Stimulated activated CD8-positive, alpha-beta memory T cell treated with anti-CD3 and anti-CD28 coated beads, Interleukin-4, amount 100 ng/mL, for 1 hour (primary cell): ENCODE measurements around the gene STAT5A.
"Not testable (repeated sequence)": the region's sequence is repeated elsewhere in the genome, so short reads cannot be mapped to it uniquely, and the experiment has no call there.

ENCODE experiments used
- DNase-seq, 2 donors: peaks; one replicate each; pipeline ENCODE4 v3.0.0-alpha.2; 2020; ENCODE audit warnings: low read depth in 2 of 2, low spot score in 1 of 2

Gene STAT5A

DNA sequence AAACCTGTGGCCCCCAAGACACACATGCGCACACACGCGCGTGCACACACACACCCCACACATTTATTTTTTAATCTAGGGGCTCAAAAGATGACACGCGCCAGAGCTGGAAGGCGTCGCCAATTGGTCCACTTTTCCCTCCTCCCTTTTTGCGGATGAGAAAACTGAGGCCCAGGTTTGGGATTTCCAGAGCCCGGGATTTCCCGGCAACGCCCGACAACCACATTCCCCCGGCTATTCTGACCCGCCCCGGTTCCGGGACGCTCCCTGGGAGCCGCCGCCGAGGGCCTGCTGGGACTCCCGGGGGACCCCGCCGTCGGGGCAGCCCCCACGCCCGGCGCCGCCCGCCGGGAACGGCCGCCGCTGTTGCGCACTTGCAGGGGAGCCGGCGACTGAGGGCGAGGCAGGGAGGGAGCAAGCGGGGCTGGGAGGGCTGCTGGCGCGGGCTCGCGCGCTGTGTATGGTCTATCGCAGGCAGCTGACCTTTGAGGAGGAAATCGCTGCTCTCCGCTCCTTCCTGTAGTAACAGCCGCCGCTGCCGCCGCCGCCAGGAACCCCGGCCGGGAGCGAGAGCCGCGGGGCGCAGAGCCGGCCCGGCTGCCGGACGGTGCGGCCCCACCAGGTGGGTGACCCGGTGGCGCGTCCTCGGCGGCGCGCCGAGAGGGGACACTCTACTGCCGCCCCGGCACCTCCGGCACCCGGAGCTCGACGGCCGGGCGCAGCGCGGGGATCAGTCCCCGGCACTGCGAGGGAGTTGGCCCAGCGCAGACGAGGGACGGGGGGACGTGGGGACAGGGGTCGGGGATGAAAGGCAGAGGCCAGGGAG lies at the start of gene STAT5A:
Gene STAT5A (plus strand): TSS at position 522 of the 826 bp plus-strand sequence. CDS start 914 bp downstream, outside the sequence.
- DNase-seq, result peak in 1 of 2 donors; percentile 64

DNA sequence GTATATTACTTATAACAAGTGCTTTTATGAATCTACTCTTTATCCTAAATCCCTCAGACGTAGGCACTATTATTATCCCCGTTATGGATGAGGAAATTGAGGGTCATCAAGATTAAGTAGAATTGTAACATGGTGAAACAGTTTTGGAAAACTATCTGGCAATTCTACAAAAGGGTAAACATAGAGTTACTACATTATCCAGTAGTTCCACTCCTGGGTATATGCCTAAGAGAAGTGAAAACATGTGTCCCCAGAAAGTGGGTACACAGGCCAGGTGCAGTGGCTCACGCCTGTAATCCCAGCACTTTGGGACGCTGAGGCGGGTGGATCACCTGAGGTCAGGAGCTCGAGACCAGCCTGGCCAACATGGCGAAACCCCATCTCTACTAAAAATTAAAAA lies 48.7 kb upstream of the STAT5A start:
- not testable (repeated sequence) for DNase-seq

DNA sequence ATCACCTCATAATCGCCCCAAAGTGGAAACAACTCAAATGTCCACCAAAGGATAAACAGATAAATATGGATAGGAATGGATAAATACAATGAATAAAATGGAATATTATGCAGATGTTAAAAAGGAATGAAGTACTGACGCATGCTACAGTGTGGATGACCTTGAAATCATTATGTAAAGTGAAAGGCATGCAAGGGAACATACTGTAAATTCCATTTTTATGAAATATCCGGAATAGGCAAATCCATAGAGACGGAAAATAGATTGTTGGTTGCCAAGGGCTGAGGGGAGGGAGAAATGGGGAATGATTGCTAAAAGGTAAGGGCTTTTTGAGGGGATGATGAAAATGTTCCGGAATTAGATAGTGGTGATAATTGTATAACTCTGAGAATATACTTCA lies 48.1 kb upstream of the STAT5A start:
- DNase-seq, result no peak

DNA sequence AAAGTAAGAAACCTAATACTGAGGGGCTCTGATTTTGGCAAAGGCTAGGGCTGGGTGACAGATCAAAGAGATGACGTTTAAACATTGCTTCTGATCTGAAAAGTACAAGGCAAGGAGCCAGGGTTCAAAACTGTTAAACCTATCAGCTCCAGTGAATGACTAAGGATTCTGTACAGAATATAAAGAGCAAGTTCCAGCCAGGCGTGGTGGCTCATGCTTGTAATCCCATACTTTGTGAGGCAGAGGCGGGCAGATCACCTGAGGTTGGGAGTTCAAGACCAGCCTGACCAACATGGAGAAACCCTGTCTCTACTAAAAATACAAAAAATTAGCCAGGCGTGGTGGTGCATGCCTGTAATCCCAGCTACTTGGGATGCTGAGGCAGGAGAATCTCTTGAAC lies 47.4 kb upstream of the STAT5A start:
- not testable (repeated sequence) for DNase-seq

DNA sequence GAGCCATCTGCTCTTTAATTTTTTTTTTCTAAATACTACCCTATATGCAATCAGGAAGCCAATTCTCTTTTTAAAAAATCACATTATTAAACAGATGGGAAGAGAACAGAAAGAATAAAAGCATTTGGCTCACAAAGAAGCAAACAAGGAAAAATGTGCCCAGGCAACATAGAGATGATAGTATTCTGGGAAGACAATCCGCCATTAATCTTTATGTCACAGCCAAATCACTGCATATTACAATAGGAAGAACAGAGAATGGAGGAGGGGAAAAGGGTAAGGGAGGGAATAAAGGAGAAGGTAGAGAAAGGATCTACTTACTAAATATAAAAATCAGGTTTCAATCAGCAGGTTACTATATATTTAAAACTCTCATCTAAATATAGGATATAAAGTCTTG lies 46.4 kb upstream of the STAT5A start:
- no peak for DNase-seq

DNA sequence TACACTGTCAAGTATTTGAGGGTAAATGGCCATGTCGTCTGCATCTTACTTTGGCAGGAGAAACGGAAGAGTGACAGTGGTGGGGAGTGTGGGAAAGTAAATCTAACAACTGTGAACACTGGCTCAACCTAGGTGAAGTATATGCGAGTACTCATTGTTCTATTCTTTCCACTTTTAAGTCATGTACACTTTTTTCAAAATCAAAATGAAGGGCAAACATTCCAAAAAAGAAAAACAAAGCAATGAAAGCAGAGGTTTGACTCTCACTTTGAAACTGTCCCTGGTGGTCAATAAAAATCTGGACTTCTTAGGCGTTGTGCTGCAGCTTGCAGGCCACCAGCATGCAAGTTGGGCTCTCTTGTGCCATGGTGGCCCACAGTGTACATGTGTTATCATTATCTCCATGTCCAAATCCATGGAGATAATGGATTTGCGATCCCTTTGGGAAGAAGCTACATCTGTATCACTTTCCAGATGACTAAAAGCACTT lies 44.8 kb upstream of the STAT5A start:
- DNase-seq, result no peak

DNA sequence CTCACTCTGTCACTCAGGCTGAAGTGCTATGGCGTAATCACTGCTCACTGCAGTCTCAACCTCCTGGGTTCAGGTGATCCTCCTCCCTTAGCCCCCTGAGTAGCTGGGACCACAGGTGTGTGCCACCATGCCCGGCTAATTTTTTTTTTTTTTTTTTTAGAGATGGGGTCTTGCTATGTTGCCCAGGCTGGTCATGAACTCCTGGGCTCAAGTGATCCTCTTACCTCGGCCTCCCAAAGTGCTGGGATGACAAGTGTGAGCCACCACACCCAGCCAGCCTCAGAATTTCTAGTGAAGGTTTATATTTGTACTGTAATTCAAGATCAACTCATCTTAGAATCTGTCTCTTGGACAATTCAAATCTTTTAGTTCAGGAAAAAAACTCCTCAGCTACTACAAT lies 44.2 kb upstream of the STAT5A start:
- not testable (repeated sequence) for DNase-seq

DNA sequence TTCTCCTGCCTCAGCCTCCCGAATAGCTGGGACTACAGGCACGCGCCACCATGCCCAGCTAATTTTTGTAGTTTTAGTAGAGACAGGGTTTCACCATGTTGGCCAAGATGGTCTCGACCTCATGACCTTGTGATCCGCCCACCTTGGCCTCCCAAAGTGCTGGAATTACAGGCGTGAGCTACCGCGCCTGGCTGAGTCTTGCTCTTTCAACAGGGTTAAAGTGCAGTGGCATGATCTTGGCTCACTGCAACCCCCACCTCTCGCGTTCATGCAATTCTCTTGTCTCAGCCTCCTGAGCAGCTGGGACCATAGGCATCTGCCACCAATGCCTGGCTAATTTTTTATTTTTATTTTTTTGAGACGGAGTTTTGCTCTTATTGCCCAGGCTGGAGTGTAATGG lies 43.1 kb upstream of the STAT5A start:
- DNase-seq, result not testable (repeated sequence)

DNA sequence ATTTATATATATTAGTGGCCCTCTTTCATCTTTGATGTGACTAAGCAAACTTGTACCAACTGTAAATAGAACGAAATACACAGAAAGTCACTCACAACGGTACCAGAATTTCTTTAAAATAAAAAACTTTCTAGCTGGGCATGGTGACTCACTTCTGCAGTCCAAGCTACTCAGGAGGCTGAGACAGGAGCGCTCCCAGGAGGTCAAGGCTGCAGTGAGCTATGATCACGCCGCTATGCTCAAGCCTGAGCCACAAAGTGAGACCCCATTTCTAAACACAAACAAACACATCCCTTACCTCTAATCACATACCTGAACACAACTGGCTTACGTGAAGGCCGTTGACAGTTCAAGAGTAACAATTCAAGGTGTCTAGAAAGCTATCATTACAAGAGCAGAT lies 41.8 kb upstream of the STAT5A start:
- DNase-seq, result no peak

DNA sequence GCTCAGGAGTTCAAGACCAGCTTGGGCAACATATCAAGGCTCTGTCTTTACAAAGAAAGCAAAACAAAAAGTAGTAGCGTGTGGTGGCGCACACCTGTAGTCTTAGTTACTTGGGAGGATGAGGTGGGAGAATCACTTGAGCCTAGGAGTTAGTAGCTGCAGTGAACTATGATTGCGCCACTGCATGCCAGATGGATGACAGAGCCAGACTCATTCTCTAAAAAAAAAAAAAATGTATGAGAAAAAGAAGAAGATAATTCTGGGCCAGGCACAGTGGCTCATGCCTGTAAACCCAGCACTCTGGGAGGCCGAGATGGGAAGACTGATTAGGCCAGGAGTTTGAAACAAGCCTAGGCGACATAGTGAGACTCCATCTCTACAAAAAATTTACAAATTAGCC lies 40.6 kb upstream of the STAT5A start:
- no peak for DNase-seq

DNA sequence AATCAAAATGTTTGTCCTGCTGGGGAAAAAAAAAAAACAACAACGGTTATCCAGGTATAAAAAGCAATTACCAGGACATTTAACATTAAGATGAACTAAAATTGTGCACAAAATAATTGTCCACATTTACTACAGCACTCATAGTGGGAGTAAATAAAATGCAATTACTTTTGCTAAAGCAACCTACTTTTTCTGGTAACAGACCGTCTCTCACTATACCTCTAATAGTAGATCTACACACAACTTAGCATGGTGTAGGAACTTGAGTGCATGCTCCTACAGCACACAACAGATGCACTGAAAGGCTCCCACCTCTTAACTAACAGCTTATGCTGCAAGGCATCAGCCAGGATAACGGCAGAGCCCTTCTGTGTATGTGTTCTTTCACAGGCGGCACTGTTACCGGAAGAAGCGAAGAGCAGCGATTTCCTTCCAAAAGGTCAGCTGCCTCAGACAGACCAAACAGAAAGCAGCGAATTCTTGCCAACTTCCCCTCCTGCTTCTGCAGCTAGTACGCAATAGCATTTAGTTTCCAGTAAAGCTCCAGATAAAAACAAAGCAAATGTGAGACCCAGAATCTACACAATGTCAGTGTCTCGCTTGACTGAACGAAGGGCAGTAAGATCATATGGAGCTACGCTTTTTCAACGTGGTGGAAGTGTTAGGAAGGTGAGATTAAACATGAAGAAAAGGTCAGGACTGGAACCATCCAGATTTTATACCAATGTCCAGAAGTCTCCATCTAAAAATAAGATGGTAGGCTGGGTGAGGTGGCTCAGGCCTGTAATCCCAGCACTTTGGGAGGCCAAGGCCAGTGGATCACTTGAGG lies 39.7 kb upstream of the STAT5A start:
- DNase-seq, result peak; percentile 42 to 53

DNA sequence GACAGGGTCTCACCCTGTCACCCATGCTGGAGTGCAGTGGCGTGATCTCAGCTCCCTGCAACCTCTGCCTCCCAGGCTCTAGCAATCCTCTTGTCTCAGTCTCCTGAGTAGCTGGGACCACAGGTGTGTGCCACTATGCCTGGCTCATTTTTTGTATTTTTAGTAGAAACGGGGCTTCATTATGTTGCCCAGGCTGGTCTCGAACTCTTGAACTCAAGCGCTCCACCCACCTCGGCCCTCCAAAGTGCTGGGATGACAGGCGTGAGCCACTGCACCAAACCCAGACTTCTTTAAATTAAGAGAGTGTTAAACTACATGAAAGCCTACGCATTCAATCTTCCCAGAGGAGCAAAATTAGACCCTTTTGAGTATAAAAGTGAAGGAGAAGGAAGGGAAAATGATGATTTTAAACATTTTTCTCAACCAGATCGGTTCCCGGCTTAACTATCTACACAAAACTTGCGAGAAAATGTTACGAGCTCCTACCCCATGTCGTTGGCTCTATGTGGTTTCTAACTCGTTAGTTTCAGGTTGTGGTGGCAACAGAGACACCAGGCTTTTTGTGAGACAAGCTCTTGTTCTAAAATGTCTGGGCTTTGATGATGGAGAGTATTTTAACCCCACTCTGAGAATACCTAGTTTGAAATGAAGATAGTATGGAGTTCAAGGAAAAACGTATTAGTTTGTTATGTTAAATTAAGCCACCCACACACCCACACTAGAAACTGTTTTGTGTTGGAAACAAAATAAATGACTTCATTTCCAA lies 38.4 kb upstream of the STAT5A start:
- no peak for DNase-seq

DNA sequence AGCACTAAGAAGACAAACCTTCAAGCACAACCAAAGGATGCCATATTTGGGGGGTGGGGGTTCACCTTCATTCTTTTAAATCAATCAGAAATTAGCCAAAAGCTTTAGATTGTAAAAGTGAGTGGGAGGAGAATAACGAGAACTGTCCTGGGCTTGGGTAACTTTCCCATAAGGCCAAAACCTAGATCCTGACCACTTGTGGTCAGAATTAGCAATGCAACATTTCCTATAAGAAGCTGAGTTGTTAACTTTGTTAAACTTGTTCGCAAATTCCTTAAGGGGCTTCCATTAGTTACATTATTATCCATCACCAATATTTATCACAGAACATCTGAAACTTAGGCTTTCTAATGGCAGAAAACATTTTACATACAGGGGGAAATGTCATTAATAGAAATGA lies 37.2 kb upstream of the STAT5A start:
- no peak for DNase-seq

DNA sequence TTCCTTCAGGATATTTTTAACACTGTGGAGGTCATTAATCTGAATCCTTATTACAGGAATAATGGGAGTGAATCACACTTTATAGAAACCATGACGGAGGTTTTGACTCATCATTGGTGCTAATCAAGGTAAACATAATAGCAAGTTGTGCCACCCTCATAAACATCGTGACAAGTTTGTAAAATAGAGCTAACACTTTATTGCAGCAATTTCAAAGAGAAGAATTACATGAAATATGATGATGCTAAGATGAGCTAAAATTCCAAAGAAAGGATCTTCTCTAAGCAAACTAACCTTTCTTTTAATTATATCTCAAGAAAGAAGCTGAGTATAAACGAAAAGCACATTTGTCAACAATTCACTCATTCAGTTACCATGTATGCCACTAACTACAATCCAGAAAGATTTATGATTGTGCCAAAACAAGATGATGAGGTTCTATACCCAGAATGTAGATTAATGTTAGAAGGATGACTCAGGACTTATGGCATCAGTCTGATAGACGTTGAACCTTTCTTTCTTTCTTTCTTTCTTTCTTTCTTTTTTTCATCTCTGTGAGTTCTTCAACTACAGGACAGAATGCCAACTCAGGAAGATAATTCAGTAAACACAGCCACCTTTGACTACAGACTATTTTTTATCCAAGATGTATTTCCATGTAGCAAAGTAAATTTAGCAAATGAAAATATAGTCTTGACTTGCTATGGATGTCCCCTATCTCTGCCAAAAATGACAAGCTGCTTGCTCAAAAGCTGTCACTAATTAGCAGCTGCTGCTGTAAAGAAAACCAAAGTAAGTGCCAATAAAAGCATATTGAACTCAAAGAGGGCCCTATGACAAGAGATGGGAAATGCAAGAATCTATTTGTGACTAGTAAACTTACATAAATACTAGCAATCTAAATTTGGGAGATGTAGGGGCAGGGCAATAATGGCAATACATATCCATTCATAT lies 35.4 kb upstream of the STAT5A start:
- no peak for DNase-seq

DNA sequence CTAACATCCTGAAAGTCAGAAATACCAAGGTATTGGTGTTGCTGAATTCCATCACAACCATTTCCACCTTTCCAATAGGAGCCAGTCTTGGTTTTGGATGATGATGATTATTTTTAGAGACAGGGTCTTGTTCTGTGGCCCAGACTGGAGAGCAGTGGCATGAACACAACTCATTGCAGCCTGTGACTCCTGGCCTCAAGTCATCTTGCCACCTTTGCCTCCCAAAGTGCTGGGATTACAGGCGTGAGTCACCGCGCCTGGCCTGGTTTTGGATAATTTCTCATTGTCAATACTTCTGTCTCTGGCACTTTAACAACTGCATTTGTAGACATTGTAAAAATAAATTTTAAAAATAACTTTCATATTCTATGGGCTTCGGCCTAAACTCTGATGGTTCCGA lies 34.7 kb upstream of the STAT5A start:
- no peak for DNase-seq

DNA sequence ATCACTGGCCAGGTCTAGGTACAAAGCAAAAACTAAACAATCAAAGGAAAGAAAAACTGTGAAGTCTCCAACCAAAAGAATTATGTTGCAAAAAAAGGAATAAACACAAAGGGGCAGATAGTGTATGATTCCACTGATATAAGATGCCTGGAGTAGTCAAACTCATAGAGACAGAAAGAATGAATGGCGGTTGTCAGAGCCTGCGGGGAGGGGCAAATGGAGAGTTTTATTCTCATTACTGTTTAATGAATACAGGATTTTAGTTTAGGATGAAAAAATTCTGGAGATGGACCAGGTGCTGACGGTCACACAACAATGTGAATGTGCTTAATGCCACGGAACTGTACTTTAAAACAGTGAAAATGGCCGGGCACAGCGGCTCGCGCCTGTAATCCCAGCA lies 32.9 kb upstream of the STAT5A start:
- no peak for DNase-seq

DNA sequence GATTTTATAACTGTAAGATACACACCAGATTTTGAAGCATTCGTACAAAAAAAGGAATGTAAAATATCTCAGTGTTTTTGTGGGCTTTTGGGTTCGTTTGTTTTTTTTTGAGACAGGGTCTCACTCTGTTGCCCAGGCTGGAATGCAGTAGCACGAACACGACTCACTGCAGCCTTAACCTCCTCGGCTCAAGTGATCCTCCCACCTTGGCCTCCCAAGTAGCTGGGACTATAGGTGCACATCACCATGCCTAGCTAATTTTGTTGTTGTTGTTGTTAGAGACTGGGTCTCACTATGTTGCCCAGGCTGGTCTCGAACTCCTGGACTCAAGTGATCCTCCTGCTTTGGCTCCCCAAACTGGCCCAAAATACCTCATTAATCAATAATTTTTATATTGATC lies 28.0 kb upstream of the STAT5A start:
- DNase-seq, result no peak

DNA sequence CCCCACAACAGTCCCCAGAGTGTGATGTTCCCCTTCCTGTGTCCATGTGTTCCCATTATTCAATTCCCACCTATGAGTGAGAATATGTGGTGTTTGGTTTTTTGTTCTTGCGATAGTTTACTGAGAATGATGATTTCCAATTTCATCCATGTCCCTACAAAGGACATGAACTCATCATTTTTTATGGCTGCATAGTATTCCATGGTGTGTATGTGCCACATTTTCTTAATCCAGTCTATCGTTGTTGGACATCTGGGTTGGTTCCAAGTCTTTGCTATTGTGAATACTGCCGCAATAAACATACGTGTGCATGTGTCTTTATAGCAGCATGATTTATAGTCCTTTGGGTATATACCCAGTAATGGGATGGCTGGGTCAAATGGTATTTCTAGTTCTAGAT lies 23.9 kb upstream of the STAT5A start:
- not testable (repeated sequence) for DNase-seq

DNA sequence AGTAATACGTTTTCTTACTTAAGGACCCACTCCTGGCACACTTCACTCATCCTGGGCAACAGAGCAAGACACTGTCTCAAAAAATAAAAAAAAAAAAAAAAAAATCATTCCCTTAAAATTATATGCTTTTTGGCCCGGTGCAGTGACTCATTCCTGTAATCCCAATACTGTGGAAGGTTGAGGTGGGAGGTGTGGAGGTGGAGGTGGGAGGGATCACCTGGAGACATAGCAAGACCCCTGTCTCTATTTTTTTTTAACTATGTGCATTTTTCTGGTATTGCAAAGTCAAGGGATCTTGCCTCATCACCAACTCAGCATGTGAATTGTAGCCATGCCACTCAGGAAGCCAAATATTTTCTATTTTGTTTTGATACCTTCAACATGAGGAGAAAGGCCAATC lies 21.8 kb upstream of the STAT5A start:
- DNase-seq, result no peak
